Fibroblast of villous mesenchyme (primary cell): ENCODE measurements around the gene EFS. TPM values are rescaled to one million over a fixed set of nuclear protein-coding genes. Genes with fewer than 3 reads are reported as not detected.

Experiments
- DNase-seq: peaks from one replicate; pipeline ENCODE4 v3.0.0-alpha.2; 2010; ENCODE audit warnings: low read depth
- H3K4me3 ChIP-seq: 2 replicates; pipeline ENCODE4 v1.5.1; 2011; ENCODE audit warnings: low read depth, mild to moderate bottlenecking, low read length
- total RNA-seq: library from RNA; depleted of rRNA; stranded (reverse); fragments of >200 nt; gene quantifications from 2 replicates; pipeline ENCODE4 v1.2.3, GENCODE V29; 2012
- TF ChIP-seq, protein P1 (sequence below): IDR thresholded peaks from 2 replicates; pipeline ENCODE4 v1.5.1; 2012; ENCODE audit warnings: low read depth, mild to moderate bottlenecking, low read length; ENCODE audit not compliant: insufficient read depth

The EFS gene
- total RNA-seq, 1 donor, result 7.8 TPM

DNA sequence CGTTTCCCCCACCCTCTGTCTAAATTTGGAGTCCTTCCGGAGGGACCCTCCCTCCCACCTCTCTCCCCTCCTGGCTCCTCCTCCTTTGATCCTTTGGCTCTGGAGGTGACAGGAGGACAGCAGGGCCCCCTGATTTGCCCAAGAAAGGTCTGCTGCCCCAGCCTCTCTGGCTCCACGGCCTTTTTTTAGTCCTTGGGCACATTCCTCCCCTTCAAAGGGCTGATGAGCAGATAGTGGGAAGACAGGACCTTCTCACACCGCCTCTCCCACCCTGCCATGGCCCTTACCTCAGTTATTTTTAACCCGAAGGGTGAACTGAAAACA is 43.3 kb upstream of the EFS start:
- TF ChIP-seq, protein P1, sequence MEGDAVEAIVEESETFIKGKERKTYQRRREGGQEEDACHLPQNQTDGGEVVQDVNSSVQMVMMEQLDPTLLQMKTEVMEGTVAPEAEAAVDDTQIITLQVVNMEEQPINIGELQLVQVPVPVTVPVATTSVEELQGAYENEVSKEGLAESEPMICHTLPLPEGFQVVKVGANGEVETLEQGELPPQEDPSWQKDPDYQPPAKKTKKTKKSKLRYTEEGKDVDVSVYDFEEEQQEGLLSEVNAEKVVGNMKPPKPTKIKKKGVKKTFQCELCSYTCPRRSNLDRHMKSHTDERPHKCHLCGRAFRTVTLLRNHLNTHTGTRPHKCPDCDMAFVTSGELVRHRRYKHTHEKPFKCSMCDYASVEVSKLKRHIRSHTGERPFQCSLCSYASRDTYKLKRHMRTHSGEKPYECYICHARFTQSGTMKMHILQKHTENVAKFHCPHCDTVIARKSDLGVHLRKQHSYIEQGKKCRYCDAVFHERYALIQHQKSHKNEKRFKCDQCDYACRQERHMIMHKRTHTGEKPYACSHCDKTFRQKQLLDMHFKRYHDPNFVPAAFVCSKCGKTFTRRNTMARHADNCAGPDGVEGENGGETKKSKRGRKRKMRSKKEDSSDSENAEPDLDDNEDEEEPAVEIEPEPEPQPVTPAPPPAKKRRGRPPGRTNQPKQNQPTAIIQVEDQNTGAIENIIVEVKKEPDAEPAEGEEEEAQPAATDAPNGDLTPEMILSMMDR, result no peak
- no peak overlapping the region for H3K4me3 ChIP-seq
- DNase-seq, result no peak

GRCh38 chr14:23407516-23408306 is 42.7 kb upstream of the EFS start, which contains the start of gene MYH6:
MYH6 (minus strand) TSS chr14:23408273; CDS start chr14:23407223, 1,050 bp downstream.
- TF ChIP-seq, protein P1, result no peak
- no peak for DNase-seq
- H3K4me3 ChIP-seq, result no peak within 1 kb of the TSS

DNA sequence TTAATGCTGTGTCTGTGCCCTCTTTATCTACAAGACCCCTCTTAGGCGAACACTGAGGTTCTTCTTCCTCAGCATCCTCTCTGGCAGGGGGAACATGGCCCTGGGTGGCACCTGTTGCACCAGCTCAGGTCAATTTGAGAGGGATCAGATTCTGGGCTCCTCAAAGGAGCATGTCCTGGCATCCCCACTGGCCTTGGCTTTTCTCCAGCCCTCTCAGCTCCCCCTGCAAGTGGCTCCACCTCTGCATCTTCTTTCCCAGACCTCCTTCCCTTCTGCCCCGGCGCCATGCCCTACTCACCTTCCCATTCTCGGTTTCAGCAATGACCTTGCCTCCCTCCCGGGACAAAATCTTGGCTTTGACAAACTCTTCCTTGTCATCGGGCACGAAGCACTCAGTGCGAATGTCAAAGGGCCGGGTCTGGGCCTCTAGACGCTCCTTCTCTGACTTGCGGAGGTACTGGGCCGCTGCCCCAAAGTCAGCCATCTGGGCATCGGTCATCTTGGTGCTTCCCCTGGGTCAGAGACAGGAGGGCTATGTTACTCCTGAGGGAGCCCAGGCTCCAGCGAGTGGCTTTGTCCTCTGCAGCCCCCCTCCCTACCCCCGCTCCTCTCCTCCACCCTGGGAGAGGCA is 41.9 kb upstream of the EFS start:
- no peak for DNase-seq
- no peak overlapping the region for H3K4me3 ChIP-seq
- TF ChIP-seq, protein P1, result no peak

DNA sequence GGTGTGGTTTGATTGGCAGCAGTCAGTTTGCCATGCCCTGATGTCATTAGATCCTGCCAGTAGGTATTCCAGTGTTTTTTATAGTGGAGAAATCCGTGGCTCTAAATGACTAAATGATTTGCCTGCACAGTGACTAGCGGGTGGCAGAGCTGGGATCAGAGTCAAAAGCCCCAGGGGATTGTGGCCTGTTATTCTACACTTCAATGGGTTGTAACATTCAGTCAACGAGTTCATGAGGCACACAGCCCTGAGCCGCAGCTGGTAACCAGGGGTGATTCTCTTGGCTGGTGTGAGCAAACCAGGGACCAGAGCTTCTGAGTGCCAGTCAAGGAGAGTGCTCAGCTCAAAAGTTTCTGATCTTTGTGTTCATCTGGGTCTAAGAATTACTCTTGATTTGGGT is 41.3 kb upstream of the EFS start:
- DNase-seq, result no peak
- TF ChIP-seq, protein P1, result no peak
- no peak overlapping the region for H3K4me3 ChIP-seq

GRCh38 chr14:23405516-23406025 is 40.6 kb upstream of the EFS start:
- no peak for DNase-seq
- TF ChIP-seq, protein P1, result no peak
- H3K4me3 ChIP-seq, result no peak overlapping the region

DNA sequence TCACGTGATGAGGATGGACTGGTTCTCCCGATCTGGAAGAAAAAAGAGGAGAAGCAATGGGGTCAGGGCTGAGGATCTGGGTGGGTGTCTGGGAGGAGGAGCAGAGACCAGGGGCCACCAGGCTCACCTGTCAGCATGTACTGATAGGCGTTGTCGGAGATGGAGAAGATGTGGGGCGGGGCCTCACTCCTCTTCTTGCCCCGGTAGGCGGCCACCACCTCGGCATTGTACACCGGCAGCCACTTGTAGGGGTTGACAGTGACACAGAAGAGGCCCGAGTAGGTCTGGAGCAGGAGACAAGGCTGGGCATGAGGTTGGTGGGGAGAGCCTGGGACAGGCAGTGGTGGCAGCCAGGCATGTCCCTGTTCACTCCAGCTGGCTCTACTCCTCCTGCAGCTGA is 40.1 kb upstream of the EFS start:
- no peak overlapping the region for H3K4me3 ChIP-seq
- DNase-seq, result no peak
- TF ChIP-seq, protein P1, result no peak
